Hippocampal formation (tissue), 2 donors: Measurements from ENCODE around the gene CD79B.
A peak's percentile ranks its signal among the peaks of the same experiment; 100 is the strongest.
"Not testable (repeated sequence)": the region's sequence is repeated elsewhere in the genome, so short reads cannot be mapped to it uniquely, and the experiment has no call there.

Experiments used
- DNase-seq, 2 donors: peaks; one replicate each; lab custom pipeline; 2025; lab: John Stamatoyannopoulos, UW

CD79B gene

GRCh38 chr17:63911041-63911635 is 21.0 kb downstream of the CD79B start, which contains the start of gene CSHL1:
TSS of gene CSHL1 (minus strand) at chr17:63911258. CDS start at chr17:63911196, 62 bp downstream.
- no peak for DNase-seq

- no peak for DNase-seq
Observed at GRCh38 chr17:63910096-63910495, 22.0 kb downstream of the CD79B start.

- DNase-seq = not testable (repeated sequence)
Observed at GRCh38 chr17:63909586-63909985, 22.5 kb downstream of the CD79B start.

- DNase-seq = not testable (repeated sequence)
Observed at GRCh38 chr17:63907161-63907778, 24.9 kb downstream of the CD79B start.

GRCh38 chr17:63904796-63905195 is 27.3 kb downstream of the CD79B start:
- not testable (repeated sequence) for DNase-seq

GRCh38 chr17:63903787-63904201 is 28.3 kb downstream of the CD79B start:
- not testable (repeated sequence) for DNase-seq

- not testable (repeated sequence) for DNase-seq
Observed at GRCh38 chr17:63901971-63902370, 30.2 kb downstream of the CD79B start.

- not testable (repeated sequence) for DNase-seq
Observed at GRCh38 chr17:63898899-63899798, 33.0 kb downstream of the CD79B start.

- not testable (repeated sequence) for DNase-seq
Observed at GRCh38 chr17:63896524-63897354, 35.4 kb downstream of the CD79B start, which contains the start of gene CSH1. TSS of gene CSH1 (minus strand) at chr17:63896574. CDS start at chr17:63896511, 63 bp downstream.

GRCh38 chr17:63894821-63895220 is 37.3 kb downstream of the CD79B start:
- not testable (repeated sequence) for DNase-seq

- DNase-seq = not testable (repeated sequence)
Observed at GRCh38 chr17:63894021-63894420, 38.1 kb downstream of the CD79B start.

GRCh38 chr17:63892316-63893037 is 39.7 kb downstream of the CD79B start:
- DNase-seq = not testable (repeated sequence)

GRCh38 chr17:63889026-63889848 is 42.9 kb downstream of the CD79B start:
- DNase-seq = peak in 1 of 2 donors; percentile 3

- DNase-seq = not testable (repeated sequence)
Observed at GRCh38 chr17:63885119-63885518, 47.0 kb downstream of the CD79B start.

GRCh38 chr17:63882626-63883126 is 49.5 kb downstream of the CD79B start:
- DNase-seq = not testable (repeated sequence)

GRCh38 chr17:63881935-63882601 is 50.1 kb downstream of the CD79B start, which contains the start of gene GH2:
TSS of gene GH2 (minus strand) at chr17:63881944. CDS start at chr17:63881801, 143 bp downstream.
- DNase-seq = no peak

GRCh38 chr17:63881337-63881736 is 50.8 kb downstream of the CD79B start:
- not testable (repeated sequence) for DNase-seq

- DNase-seq = no peak
Observed at GRCh38 chr17:63880706-63881105, 51.4 kb downstream of the CD79B start.
